ENCODE data around the gene DCST2. TPM values are rescaled to one million over a fixed set of nuclear protein-coding genes. Genes with fewer than 3 reads are reported as not detected.

DCST2 gene
- total and polyA plus RNA-seq, 3 experiments from 2014 or later = 0.09 to 0.16 TPM; not detected in 1

DNA sequence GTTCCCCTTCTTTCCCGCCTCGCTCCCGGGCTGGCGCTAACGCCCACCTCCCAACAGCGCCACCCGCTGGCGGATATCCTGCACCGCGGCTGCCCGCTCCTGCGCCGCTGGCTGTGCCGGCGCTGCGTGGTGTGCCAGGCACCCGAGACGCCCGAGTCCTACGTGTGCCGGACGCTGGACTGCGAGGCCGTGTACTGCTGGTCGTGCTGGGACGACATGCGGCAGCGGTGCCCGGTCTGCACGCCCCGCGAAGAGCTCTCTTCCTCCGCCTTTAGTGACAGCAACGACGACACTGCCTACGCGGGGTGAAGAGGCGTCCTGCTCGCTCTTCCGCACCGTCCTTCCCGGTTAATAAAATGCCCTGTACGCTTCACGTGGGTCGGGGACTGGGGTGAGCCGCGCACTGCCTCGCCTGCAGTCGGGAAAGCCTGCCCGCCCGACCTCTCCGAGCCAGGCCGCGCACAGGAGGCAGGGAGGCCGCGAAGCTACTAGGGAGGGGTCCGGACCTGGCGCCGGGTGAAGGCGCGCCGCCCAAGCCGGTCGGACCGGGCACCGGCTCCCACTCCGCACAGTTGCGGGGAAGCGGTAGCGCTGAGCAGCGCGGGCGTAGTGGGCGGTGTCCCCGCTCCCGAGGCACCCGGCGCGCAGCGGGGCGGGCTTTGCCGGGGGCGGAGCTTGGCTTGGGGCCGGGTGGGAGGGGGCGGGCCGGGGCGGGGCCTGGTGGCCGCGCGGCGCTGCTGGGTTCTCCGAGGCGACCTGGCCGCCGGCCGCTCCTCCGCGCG, 17.2 kb upstream of the DCST2 start, which contains the start of gene ADAM15:
TSS of gene ADAM15 (plus strand) at position 757 of the 782 bp plus-strand sequence. CDS start 71 bp downstream, outside the sequence.
- Mint-ChIP-seq H3K4me3 (peak within 1 kb of the TSS; percentile 84 to 90 (median 86)), H3K27me3 (peaks cover 0 to 1% of the 10 kb centered on the region in 2 donors), H3K36me3 (peaks cover 0 to 2% (median 0%) of the 10 kb centered on the region in 3 donors), H3K4me1 (peaks cover 23 to 33% (median 23%) of the 10 kb centered on the region in 3 donors), H3K27ac (peak within 1 kb of the TSS; percentile 50 to 96 (median 68)), H3K9me3 (no peaks in the 10 kb centered on the region)
- no peaks in the 10 kb centered on the region for H3K27me3 ChIP-seq (ENCODE audit: insufficient read depth, low read length, poor library complexity, severe bottlenecking)
- no peaks in the 10 kb centered on the region for H3K9me3 ChIP-seq (ENCODE audit: low read length)
- H3K36me3 ChIP-seq (ENCODE audit: insufficient read depth, low read length) = no peaks in the 10 kb centered on the region
- peak; percentile 73 to 82 (median 77) for DNase-seq
- H3K27ac ChIP-seq (ENCODE audit: low read depth, low read length) = peak within 1 kb of the TSS; percentile 46
- ChIA-PET POLR2A (interaction anchor here (0.5 to 1.2 kb wide), 4 partner anchors 10 to 1396 kb away, joined by 4 to 5 read pairs (median 4); no protein-coding TSS in a partner anchor), CTCF (interaction anchor here (0.7 to 3.6 kb wide), 23 partner anchors 10 to 143 kb away, joined by 3 to 51 read pairs (median 4); partner anchors contain the start of genes FLAD1, KRTCAP2 and PMVK)
- H3K4me3 ChIP-seq (ENCODE audit: low read length) = peak within 1 kb of the TSS; percentile 67
- peaks cover 21% of the 10 kb centered on the region for H3K4me1 ChIP-seq (ENCODE audit: insufficient read depth, low read length)

DNA sequence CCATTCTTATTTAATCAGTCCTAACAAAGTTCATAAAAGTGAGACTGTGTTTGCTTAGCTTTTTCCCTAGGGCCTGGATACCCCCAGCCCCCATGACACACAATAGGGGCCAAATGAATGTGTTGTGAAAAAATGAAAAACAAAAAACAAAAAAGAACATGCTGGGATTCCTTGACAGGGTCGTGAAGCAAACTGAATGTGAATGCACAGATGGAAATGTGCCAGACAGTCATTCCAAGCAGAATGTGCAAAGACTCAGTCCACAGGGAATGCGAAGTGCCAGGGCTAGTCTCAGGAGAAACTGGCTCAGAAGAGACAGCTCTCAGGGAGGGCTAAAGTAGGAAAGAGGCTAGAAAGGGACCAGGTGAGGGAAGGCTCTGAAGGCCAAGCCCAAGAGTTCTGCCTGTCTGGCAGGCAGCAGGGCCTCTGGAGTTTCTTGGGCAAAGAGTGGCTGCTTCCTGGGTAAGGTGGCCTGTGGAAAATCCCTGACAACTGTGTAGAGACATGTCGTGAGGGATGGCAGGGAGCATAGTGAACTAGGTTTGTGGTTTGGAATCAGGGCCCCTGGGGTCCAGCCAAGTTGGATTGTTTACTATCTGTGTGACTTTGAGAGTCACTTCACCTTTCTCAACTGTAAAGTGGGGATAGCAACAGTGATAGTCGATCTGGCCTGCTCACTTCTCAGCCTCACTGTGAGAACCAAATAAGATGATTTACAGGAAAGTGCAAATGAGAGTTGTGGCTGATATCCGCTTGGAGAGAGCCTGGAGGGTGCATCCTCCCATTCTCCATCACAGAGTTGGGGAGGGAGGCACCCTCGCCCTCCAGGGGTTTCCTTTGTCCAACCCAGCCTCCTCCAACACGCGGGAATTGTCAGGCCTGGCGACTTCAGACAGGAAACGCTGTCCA, 16.3 kb upstream of the DCST2 start:
- Histone ChIP-seq H3K9me3 (ENCODE audit: low read length) (no peaks in the 10 kb centered on the region), H3K4me3 (ENCODE audit: low read length) (peak overlapping the region; percentile 60), H3K4me1 (ENCODE audit: insufficient read depth, low read length) (peaks cover 21% of the 10 kb centered on the region), H3K36me3 (ENCODE audit: insufficient read depth, low read length) (no peaks in the 10 kb centered on the region), H3K27me3 (ENCODE audit: insufficient read depth, low read length, poor library complexity, severe bottlenecking) (no peaks in the 10 kb centered on the region), H3K27ac (ENCODE audit: low read depth, low read length) (peak overlapping the region; percentile 46)
- no peak for DNase-seq
- H3K27ac Mint-ChIP-seq = peak overlapping the region in 6 of 8 donors; percentile 22 to 70 (median 56)
- peak overlapping the region; percentile 79 to 90 (median 85) for H3K4me3 Mint-ChIP-seq
- peaks cover 0 to 1% (median 0%) of the 10 kb centered on the region in 3 donors for H3K36me3 Mint-ChIP-seq
- POLR2A ChIA-PET = interaction anchor here (0.5 kb wide), 1 partner anchor 18 kb away, joined by 5 read pairs; no protein-coding TSS in a partner anchor
- no peaks in the 10 kb centered on the region for H3K9me3 Mint-ChIP-seq
- peaks cover 23 to 33% (median 26%) of the 10 kb centered on the region in 3 donors for H3K4me1 Mint-ChIP-seq
- CTCF ChIA-PET = interaction anchor here (0.8 to 10.2 kb wide), 14 partner anchors 9 to 144 kb away, joined by 3 to 172 read pairs (median 7); partner anchors contain the start of genes EFNA4 and KRTCAP2
- H3K27me3 Mint-ChIP-seq = peaks cover 0 to 1% of the 10 kb centered on the region in 2 donors

DNA sequence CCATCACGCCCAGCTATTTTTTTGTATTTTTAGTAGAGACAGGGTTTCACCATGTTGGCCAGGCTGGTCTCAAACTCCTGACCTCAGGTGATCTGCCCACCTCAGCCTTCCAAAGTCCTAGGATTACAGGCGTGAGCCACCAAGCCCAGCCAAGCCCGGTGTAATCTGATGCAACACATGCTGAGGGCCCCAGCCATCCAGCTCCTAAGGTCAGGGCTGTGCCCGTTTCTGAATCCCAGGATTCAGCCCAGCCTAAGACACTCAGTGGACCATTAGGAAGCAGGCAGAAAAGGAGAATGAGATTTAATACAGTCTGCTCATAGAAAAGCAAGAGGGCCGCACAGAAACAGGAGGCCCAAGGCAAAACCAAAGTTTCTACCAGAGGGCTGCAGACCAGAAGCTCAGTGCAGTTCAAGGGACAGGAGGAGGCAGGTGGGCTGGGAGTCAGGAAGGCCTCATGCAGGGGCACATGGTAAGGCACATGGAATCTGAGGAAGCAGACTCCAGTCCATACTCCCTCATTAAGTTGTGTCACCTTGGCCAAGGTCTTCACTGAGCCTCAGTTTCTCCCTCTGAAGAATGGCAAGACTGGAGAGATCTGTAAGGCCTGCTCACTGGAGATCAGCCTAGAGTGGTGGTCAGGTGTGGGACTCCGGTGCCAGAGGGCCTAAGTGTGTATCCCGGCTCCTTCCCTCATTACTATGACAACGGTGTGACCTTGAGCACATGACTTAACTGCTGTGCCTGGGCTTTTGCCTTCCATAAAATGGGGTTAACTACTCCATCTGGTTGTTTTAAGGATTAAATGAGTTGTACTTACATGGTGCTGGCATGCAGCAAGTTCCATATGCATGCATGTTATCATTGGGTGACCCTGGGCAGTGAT, 15.1 kb upstream of the DCST2 start:
- H3K9me3 Mint-ChIP-seq = no peaks in the 10 kb centered on the region

DNA sequence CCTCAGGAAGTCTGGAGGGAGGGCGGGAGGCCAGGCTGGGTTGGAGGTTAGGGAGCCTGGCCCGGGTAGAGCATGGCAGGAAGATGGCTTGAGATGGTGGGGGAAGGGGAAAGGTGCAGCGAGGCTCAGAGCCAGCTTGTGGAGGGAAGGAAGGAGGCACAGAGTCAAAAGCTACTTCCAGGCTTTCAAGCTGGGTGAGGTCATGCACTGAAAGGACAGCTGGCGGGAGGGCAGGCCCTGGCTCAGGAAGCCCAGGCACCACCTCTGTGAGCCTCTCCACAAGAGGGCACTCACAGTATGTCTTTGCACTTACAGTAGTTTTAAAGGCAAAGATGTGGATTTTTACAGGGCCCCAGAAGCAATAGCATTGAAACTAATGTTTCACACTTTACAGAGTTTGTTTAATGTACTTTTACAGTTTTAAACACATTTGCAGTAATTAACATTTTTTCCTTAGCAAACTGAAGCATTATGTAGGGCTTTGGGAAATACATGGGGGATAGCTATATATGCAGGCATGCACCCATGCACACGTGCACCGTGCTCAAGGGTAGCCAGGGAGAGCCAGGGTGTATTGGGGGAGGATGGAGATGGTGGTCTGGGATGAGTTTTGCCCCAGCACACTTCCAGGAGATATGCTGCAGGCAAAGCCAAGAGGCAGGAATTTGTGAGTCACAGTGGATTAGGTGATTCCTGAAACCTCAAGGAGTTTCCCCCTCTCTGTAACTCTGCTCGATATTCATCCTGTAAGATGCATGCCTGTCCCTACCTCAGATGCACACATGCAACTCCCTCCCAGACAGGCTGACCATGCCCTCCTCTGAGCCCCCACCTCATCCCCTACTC, 11.5 kb upstream of the DCST2 start:
- Histone ChIP-seq H3K4me3 (ENCODE audit: low read length) (no peak overlapping the region), H3K36me3 (ENCODE audit: insufficient read depth, low read length) (no peaks in the 10 kb centered on the region), H3K27ac (ENCODE audit: low read depth, low read length) (no peak overlapping the region), H3K27me3 (ENCODE audit: insufficient read depth, low read length, poor library complexity, severe bottlenecking) (no peaks in the 10 kb centered on the region), H3K9me3 (ENCODE audit: low read length) (no peaks in the 10 kb centered on the region), H3K4me1 (ENCODE audit: insufficient read depth, low read length) (peaks cover under 1% of the 10 kb centered on the region)
- Mint-ChIP-seq H3K27ac (no peak overlapping the region), H3K4me1 (peaks cover 5 to 11% (median 5%) of the 10 kb centered on the region in 3 donors), H3K4me3 (peak overlapping the region in 1 of 7 donors; percentile 49), H3K36me3 (no peaks in the 10 kb centered on the region), H3K27me3 (peaks cover 3 to 4% of the 10 kb centered on the region in 2 donors), H3K9me3 (no peaks in the 10 kb centered on the region)
- POLR2A ChIA-PET = interaction anchor here (0.6 to 1.3 kb wide), 2 partner anchors 34 to 40 kb away, joined by 5 to 6 read pairs; no protein-coding TSS in a partner anchor
- CTCF ChIA-PET = interaction anchor here (0.8 to 10.2 kb wide), 23 partner anchors 12 to 485 kb away, joined by 3 to 172 read pairs (median 6); partner anchors contain the start of genes DCST1, DCST2, EFNA4 and FLAD1
- peak; percentile 34 to 75 (median 57) for DNase-seq

More for the DNA sequence above, 15.1 kb upstream of the DCST2 start:
- no peak overlapping the region for H3K4me3 ChIP-seq (ENCODE audit: low read length)
- Mint-ChIP-seq H3K4me3 (peak overlapping the region in 3 of 7 donors; percentile 49 to 88 (median 79)), H3K27me3 (peaks cover 0 to 3% of the 10 kb centered on the region in 2 donors), H3K27ac (peak overlapping the region in 3 of 8 donors; percentile 17 to 26 (median 24)), H3K4me1 (peaks cover 23 to 33% (median 29%) of the 10 kb centered on the region in 3 donors), H3K36me3 (peaks cover 0 to 1% (median 0%) of the 10 kb centered on the region in 3 donors)
- peaks cover 21% of the 10 kb centered on the region for H3K4me1 ChIP-seq (ENCODE audit: insufficient read depth, low read length)
- ChIA-PET POLR2A (interaction anchor here (0.7 kb wide), 1 partner anchor 18 kb away, joined by 3 read pairs; no protein-coding TSS in a partner anchor), CTCF (interaction anchor here (0.8 to 10.2 kb wide), 7 partner anchors 8 to 49 kb away, joined by 3 to 172 read pairs (median 4); partner anchors contain the start of gene EFNA4)
- no peak for DNase-seq
- H3K36me3 ChIP-seq (ENCODE audit: insufficient read depth, low read length) = no peaks in the 10 kb centered on the region
- H3K27me3 ChIP-seq (ENCODE audit: insufficient read depth, low read length, poor library complexity, severe bottlenecking) = no peaks in the 10 kb centered on the region
- no peak overlapping the region for H3K27ac ChIP-seq (ENCODE audit: low read depth, low read length)
- H3K9me3 ChIP-seq (ENCODE audit: low read length) = no peaks in the 10 kb centered on the region

DNA sequence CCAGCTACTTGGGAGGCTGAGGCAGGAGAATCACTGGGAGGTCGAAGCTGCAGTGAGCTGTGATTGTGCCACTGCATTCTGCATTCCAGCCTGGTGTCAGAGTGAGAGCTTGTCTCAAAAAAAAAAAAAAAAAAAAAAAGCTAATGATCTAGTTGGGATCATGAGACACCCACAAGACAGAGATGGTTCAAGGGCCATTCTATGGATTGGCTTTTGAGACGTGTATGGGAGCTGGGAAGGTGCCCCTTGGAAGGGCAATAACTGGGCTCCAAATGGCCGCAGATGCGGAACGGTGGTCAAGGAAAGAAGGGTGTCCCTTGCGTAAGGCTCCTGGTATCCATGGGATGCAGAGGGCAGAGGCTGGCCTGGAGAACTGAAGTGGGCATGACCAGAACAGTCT, 10.8 kb upstream of the DCST2 start:
- CTCF ChIA-PET = interaction anchor here (0.7 to 10.2 kb wide), 23 partner anchors 11 to 485 kb away, joined by 3 to 172 read pairs (median 5); partner anchors contain the start of genes DCST1, DCST2, EFNA4 and FLAD1
- Mint-ChIP-seq H3K27me3 (peaks cover 3 to 5% of the 10 kb centered on the region in 2 donors), H3K4me3 (no peak overlapping the region), H3K27ac (no peak overlapping the region), H3K36me3 (no peaks in the 10 kb centered on the region), H3K9me3 (no peaks in the 10 kb centered on the region), H3K4me1 (peaks cover 0 to 5% (median 0%) of the 10 kb centered on the region in 3 donors)
- Histone ChIP-seq H3K4me1 (ENCODE audit: insufficient read depth, low read length) (no peaks in the 10 kb centered on the region), H3K4me3 (ENCODE audit: low read length) (no peak overlapping the region), H3K36me3 (ENCODE audit: insufficient read depth, low read length) (no peaks in the 10 kb centered on the region), H3K27me3 (ENCODE audit: insufficient read depth, low read length, poor library complexity, severe bottlenecking) (no peaks in the 10 kb centered on the region), H3K9me3 (ENCODE audit: low read length) (no peaks in the 10 kb centered on the region), H3K27ac (ENCODE audit: low read depth, low read length) (no peak overlapping the region)
- POLR2A ChIA-PET = interaction anchor here (0.6 to 1.3 kb wide), 2 partner anchors 33 to 41 kb away, joined by 5 to 6 read pairs; no protein-coding TSS in a partner anchor
- no peak for DNase-seq

DNA sequence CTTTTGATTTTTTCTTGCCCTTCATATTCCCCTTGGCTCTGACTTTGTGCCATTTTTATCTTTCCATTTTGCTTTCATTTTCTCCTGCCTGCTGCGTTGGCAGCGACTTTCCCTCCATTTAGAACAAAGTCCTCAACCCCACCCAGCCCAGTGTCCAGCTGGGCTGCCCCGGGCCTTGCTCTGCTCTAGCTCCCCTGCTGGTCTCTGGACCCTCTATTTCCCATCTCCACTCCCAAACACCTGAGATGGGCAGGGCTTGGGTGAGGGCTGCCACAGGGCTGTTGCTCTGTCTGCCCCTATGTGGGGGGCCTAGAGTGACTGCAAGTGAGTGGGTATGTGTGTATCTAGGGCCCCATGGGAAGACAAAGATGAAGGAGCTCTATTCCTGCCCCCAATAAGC, 10.2 kb upstream of the DCST2 start:
- CTCF ChIA-PET = interaction anchor here (0.7 to 10.2 kb wide), 20 partner anchors 11 to 484 kb away, joined by 3 to 172 read pairs (median 5); partner anchors contain the start of genes DCST1, DCST2, EFNA4 and FLAD1

More for the DNA sequence above, 10.2 kb upstream of the DCST2 start:
- H3K36me3 ChIP-seq (ENCODE audit: insufficient read depth, low read length) = no peaks in the 10 kb centered on the region
- POLR2A ChIA-PET = no interaction called here
- H3K27ac Mint-ChIP-seq = no peak overlapping the region
- no peaks in the 10 kb centered on the region for H3K36me3 Mint-ChIP-seq
- H3K4me3 Mint-ChIP-seq = no peak overlapping the region
- H3K9me3 ChIP-seq (ENCODE audit: low read length) = no peaks in the 10 kb centered on the region
- H3K9me3 Mint-ChIP-seq = no peaks in the 10 kb centered on the region
- no peak overlapping the region for H3K27ac ChIP-seq (ENCODE audit: low read depth, low read length)
- peaks cover 0 to 5% (median 0%) of the 10 kb centered on the region in 3 donors for H3K4me1 Mint-ChIP-seq
- no peak for DNase-seq
- peaks cover 3 to 11% of the 10 kb centered on the region in 2 donors for H3K27me3 Mint-ChIP-seq
- no peaks in the 10 kb centered on the region for H3K4me1 ChIP-seq (ENCODE audit: insufficient read depth, low read length)
- no peak overlapping the region for H3K4me3 ChIP-seq (ENCODE audit: low read length)
- no peaks in the 10 kb centered on the region for H3K27me3 ChIP-seq (ENCODE audit: insufficient read depth, low read length, poor library complexity, severe bottlenecking)

Data from CD8-positive, alpha-beta memory T cell (primary cell).